MM.1S (cell line): ENCODE data around the gene FADS1.

Source experiments
- DNase-seq: peaks from one replicate; pipeline ENCODE4 v3.0.0-alpha.2; 2015
- H2AFZ ChIP-seq: fragments of 300-600 bp; sonication (generic); 2 replicates; pipeline ENCODE4 v1.6.0; 2016; ENCODE audit warnings: antibody characterized with exemption, low read length
- H3F3A ChIP-seq: fragments of 300-600 bp; sonication (generic); 2 replicates; pipeline ENCODE4 v1.6.1; 2016; ENCODE audit warnings: mild to moderate bottlenecking, antibody characterized with exemption, low read length, moderate library complexity, mixed read lengths; ENCODE audit not compliant: insufficient read depth
- H3K27ac ChIP-seq: fragments of 300-600 bp; sonication (generic); 2 replicates; pipeline ENCODE4 v1.5.1; 2016; ENCODE audit warnings: mild to moderate bottlenecking, low read length
- H3K27me3 ChIP-seq: fragments of 300-600 bp; sonication (generic); replicated peaks from 2 replicates; pipeline ENCODE4 v1.6.0; 2016; ENCODE audit warnings: low read length; ENCODE audit not compliant: insufficient read depth
- H3K36me3 ChIP-seq: fragments of 300-600 bp; sonication (generic); replicated peaks from 2 replicates; pipeline ENCODE4 v1.6.1; 2016; ENCODE audit warnings: mild to moderate bottlenecking, low read length, mixed read lengths; ENCODE audit not compliant: insufficient read depth
- H3K4me1 ChIP-seq: fragments of 300-600 bp; sonication (generic); 2 replicates; pipeline ENCODE4 v1.6.1; 2016; ENCODE audit warnings: low read length, mixed read lengths
- H3K4me2 ChIP-seq: fragments of 300-600 bp; sonication (generic); 2 replicates; pipeline ENCODE4 v1.6.0; 2016; ENCODE audit warnings: low read depth, low read length
- H3K4me3 ChIP-seq: fragments of 300-600 bp; sonication (generic); 2 replicates; pipeline ENCODE4 v1.5.1; 2016; ENCODE audit warnings: low read length, mixed read lengths
- H3K79me2 ChIP-seq: fragments of 300-600 bp; sonication (generic); 2 replicates; pipeline ENCODE4 v1.6.1; 2016; ENCODE audit warnings: mixed run types, low read length, mixed read lengths
- H3K9ac ChIP-seq: fragments of 300-600 bp; sonication (generic); 2 replicates; pipeline ENCODE4 v1.6.1; 2016; ENCODE audit warnings: low read length, mixed read lengths
- H3K9me2 ChIP-seq: fragments of 300-600 bp; sonication (generic); replicated peaks from 2 replicates; pipeline ENCODE4 v1.6.1; 2016; ENCODE audit warnings: mild to moderate bottlenecking, low read length, mixed read lengths; ENCODE audit not compliant: insufficient read depth
- H3K9me3 ChIP-seq: fragments of 300-600 bp; sonication (generic); replicated peaks from 2 replicates; pipeline ENCODE4 v1.6.1; 2016; ENCODE audit warnings: mild to moderate bottlenecking, low read length, mixed read lengths; ENCODE audit not compliant: insufficient read depth
- H4K20me1 ChIP-seq: fragments of 300-600 bp; sonication (generic); 2 replicates; pipeline ENCODE4 v1.6.1; 2016; ENCODE audit warnings: mild to moderate bottlenecking, low read length, moderate library complexity, mixed read lengths; ENCODE audit not compliant: insufficient read depth
- EZH2 ChIP-seq: fragments of 300-600 bp; sonication (generic); optimal IDR thresholded peaks from 2 replicates; pipeline ENCODE3; 2017; ENCODE audit warnings: low read depth, mild to moderate bottlenecking, antibody characterized with exemption, low read length, mixed read lengths
- EZH2phosphoT487 ChIP-seq: fragments of 300-600 bp; sonication (generic); IDR thresholded peaks from 2 replicates; pipeline ENCODE4 v1.6.1; 2018; ENCODE audit warnings: antibody characterized with exemption, low read length
- TF ChIP-seq, protein P1 (sequence below): fragments of 300-600 bp; sonication (generic); IDR thresholded peaks from 2 replicates; pipeline ENCODE4 v1.5.1; 2016; ENCODE audit warnings: antibody characterized with exemption, low read length, mixed read lengths

FADS1 gene

DNA sequence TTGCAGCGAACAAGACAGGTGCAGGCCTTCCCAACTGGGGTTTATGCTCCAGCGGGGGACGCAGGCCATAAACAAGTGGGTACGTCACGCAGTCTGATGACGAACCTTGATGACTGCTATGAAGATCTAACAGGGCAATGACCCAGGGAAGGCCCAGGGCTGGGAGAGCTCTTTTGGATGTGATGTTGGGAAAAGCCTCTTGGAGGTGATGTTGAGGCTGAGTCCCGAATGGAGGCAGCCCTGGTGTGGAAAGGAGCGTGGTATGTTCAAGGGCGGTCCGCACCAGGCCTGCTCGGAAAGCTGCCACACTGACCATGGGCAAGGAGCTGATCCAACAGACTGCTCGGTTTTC, 17.1 kb upstream of the FADS1 start:
- Histone ChIP-seq H3K4me1 (peaks cover 21% of the 10 kb centered on the region), H3K27me3 (peaks cover 13% of the 10 kb centered on the region), H2AFZ (peak overlapping the region; percentile 64), H3K79me2 (no peaks in the 10 kb centered on the region), H3K4me3 (no peak overlapping the region), H3K4me2 (no peak overlapping the region; the same call in 1 of the 2 replicates), H4K20me1 (no peaks in the 10 kb centered on the region), H3K9me3 (no peaks in the 10 kb centered on the region), H3K9ac (no peak overlapping the region), H3K9me2 (no peaks in the 10 kb centered on the region), H3K36me3 (no peaks in the 10 kb centered on the region), H3F3A (0 out of 2 replicates have a peak, but pooled peaks cover 3% of the 10 kb centered on the region), H3K27ac (peak overlapping the region; percentile 72; the same call in 1 of the 2 replicates)
- no peak for DNase-seq
- TF ChIP-seq EZH2phosphoT487, result no peak
- TF ChIP-seq EZH2, result no peak
- TF ChIP-seq, protein P1, sequence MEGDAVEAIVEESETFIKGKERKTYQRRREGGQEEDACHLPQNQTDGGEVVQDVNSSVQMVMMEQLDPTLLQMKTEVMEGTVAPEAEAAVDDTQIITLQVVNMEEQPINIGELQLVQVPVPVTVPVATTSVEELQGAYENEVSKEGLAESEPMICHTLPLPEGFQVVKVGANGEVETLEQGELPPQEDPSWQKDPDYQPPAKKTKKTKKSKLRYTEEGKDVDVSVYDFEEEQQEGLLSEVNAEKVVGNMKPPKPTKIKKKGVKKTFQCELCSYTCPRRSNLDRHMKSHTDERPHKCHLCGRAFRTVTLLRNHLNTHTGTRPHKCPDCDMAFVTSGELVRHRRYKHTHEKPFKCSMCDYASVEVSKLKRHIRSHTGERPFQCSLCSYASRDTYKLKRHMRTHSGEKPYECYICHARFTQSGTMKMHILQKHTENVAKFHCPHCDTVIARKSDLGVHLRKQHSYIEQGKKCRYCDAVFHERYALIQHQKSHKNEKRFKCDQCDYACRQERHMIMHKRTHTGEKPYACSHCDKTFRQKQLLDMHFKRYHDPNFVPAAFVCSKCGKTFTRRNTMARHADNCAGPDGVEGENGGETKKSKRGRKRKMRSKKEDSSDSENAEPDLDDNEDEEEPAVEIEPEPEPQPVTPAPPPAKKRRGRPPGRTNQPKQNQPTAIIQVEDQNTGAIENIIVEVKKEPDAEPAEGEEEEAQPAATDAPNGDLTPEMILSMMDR, result no peak

GRCh38 chr11:61833471-61833870, 16.7 kb upstream of the FADS1 start:
- no peak for DNase-seq
- TF ChIP-seq, protein P1, result no peak
- TF ChIP-seq EZH2 (no peak), EZH2phosphoT487 (no peak)
- no peak overlapping the region for H3K27ac ChIP-seq
- H3K36me3 ChIP-seq, result no peaks in the 10 kb centered on the region
- H3K79me2 ChIP-seq, result no peaks in the 10 kb centered on the region
- H2AFZ ChIP-seq, result no peak overlapping the region
- H3K4me1 ChIP-seq, result peaks cover 21% of the 10 kb centered on the region
- H3K9ac ChIP-seq, result no peak overlapping the region
- H4K20me1 ChIP-seq, result no peaks in the 10 kb centered on the region
- H3K27me3 ChIP-seq, result peaks cover 18% of the 10 kb centered on the region
- no peak overlapping the region for H3K4me2 ChIP-seq
- H3F3A ChIP-seq, result 0 out of 2 replicates have a peak, but pooled peaks cover 3% of the 10 kb centered on the region
- H3K9me2 ChIP-seq, result no peaks in the 10 kb centered on the region
- H3K4me3 ChIP-seq, result no peak overlapping the region
- no peaks in the 10 kb centered on the region for H3K9me3 ChIP-seq

GRCh38 chr11:61832754-61833153, 16.0 kb upstream of the FADS1 start:
- TF ChIP-seq EZH2, result no peak
- TF ChIP-seq, protein P1, result no peak
- TF ChIP-seq EZH2phosphoT487, result no peak
- peak overlapping the region; percentile 55; the same call in 1 of the 2 replicates for H3K4me2 ChIP-seq

More at GRCh38 chr11:61832754-61833153, 16.0 kb upstream of the FADS1 start:
- DNase-seq, result no peak
- H3K9me3 ChIP-seq, result no peaks in the 10 kb centered on the region
- no peaks in the 10 kb centered on the region for H3K9me2 ChIP-seq
- no peaks in the 10 kb centered on the region for H3K79me2 ChIP-seq
- no peak overlapping the region for H3K9ac ChIP-seq
- H4K20me1 ChIP-seq, result no peaks in the 10 kb centered on the region
- H3K27ac ChIP-seq, result no peak overlapping the region
- H3K27me3 ChIP-seq, result peaks cover 25% of the 10 kb centered on the region
- H3K4me1 ChIP-seq, result peaks cover 21% of the 10 kb centered on the region
- H3K4me3 ChIP-seq, result no peak overlapping the region
- 0 out of 2 replicates have a peak, but pooled peaks cover 3% of the 10 kb centered on the region for H3F3A ChIP-seq
- peak overlapping the region; percentile 47; the same call in 1 of the 2 replicates for H2AFZ ChIP-seq
- H3K36me3 ChIP-seq, result no peaks in the 10 kb centered on the region
